GM12878 (cell line): ENCODE measurements around the gene LRRC41. TPM values are rescaled to one million over a fixed set of nuclear protein-coding genes. Genes with fewer than 3 reads are reported as not detected.

ENCODE experiments used
- ATAC-seq: fragments of 200-7000 bp; cut with Tn5 transposase; 3 replicates; pipeline ENCODE4 v1.9.1; 2020; ENCODE audit warnings: mild to moderate bottlenecking, moderate library complexity
- BruUV-seq: library from RNA; stranded (reverse); fragments of 400-500 nt; replicated peaks from 2 replicates; lab custom pipeline; 2021; lab: Mats Ljungman, UMichigan
- CTCF ChIA-PET: fragments of 300-600 bp; sonication (Branson Sonifier 250); formaldehyde crosslinking; extraction: SDS; loops from one replicate; lab custom pipeline; 2021; ENCODE audit warnings: inconsistent platforms; lab: Yijun Ruan, JAX
- POLR2A ChIA-PET: fragments of 350-600 bp; formaldehyde crosslinking; extraction: SDS; loops from one replicate; lab custom pipeline; 2021; ENCODE audit warnings: inconsistent platforms; lab: Charles Lee
- RAD21 ChIA-PET: fragments of 300-600 bp; sonication (Branson Sonifier 250); formaldehyde crosslinking; loops from one replicate; lab custom pipeline; 2023; ENCODE audit warnings: antibody characterized with exemption; ENCODE audit not compliant: unreplicated experiment; lab: Charles Lee
- SMC1A ChIA-PET: fragments of 300-600 bp; sonication (Branson Sonifier 250); formaldehyde crosslinking; loops from one replicate; lab custom pipeline; 2023; ENCODE audit not compliant: unreplicated experiment, uncharacterized antibody; lab: Charles Lee
- DNase-seq: peaks from one replicate; pipeline ENCODE4 v3.0.0-alpha.2; 2011; ENCODE audit warnings: low read depth, low spot score
- FAIRE-seq: peaks from 3 replicates; lab custom pipeline; 2011; peaks lifted over from hg19 to GRCh38; lab: Jason Lieb, UNC
- H2AFZ ChIP-seq: 2 replicates; pipeline ENCODE4 v1.6.0; 2011; ENCODE audit warnings: low read depth, low read length, control low read depth; ENCODE audit not compliant: control insufficient read depth
- H3K27ac ChIP-seq: 2 replicates; pipeline ENCODE4 v1.5.1; 2011; ENCODE audit warnings: control low read depth; ENCODE audit not compliant: control insufficient read depth, insufficient read depth
- H3K27me3 ChIP-seq, 2 experiments: replicated peaks in 1 of 2; 2 replicates each; pipeline versions ENCODE4 v1.6.0 to v1.6.1; 2011; ENCODE audit warnings: low read length in 1 of 2; ENCODE audit not compliant: control insufficient read depth in 2 of 2, insufficient read depth in 2 of 2
- H3K36me3 ChIP-seq, 2 experiments: 2 replicates each; pipeline ENCODE4 v1.5.1; 2011; ENCODE audit warnings: low read length in 1 of 2; ENCODE audit not compliant: control insufficient read depth in 2 of 2, insufficient read depth in 2 of 2
- H3K4me1 ChIP-seq: 2 replicates; pipeline ENCODE4 v1.6.1; 2011; ENCODE audit warnings: mild to moderate bottlenecking, low read length, moderate library complexity, mixed read lengths; ENCODE audit not compliant: control insufficient read depth, insufficient read depth
- H3K4me2 ChIP-seq: 2 replicates; pipeline ENCODE4 v1.6.0; 2011; ENCODE audit warnings: control low read depth; ENCODE audit not compliant: control insufficient read depth, insufficient read depth
- H3K4me3 ChIP-seq: fragments of 200-600 bp; sonication (generic); 2 replicates; pipeline ENCODE4 v1.5.1; 2016
- H3K79me2 ChIP-seq: 2 replicates; pipeline ENCODE4 v1.6.0; 2011; ENCODE audit warnings: low read length; ENCODE audit not compliant: control insufficient read depth, insufficient read depth
- H3K9ac ChIP-seq: 2 replicates; pipeline ENCODE4 v1.8.0; 2011; ENCODE audit warnings: low read length, control low read depth, mixed read lengths; ENCODE audit not compliant: control insufficient read depth, insufficient read depth
- H3K9me3 ChIP-seq: replicated peaks from 3 replicates; pipeline ENCODE4 v1.5.1; 2011; ENCODE audit warnings: mild to moderate bottlenecking, low read length; ENCODE audit not compliant: control insufficient read depth, insufficient read depth
- H4K20me1 ChIP-seq: 2 replicates; pipeline ENCODE4 v1.6.0; 2011; ENCODE audit not compliant: control insufficient read depth, insufficient read depth
- CTCF ChIP-seq, 3 experiments: IDR thresholded peaks in 2 of 3; conservative IDR thresholded peaks in 1 of 3; 2 replicates each; pipeline ENCODE4 v1.5.1; 2011; ENCODE audit warnings: low read depth in 3 of 3, low read length in 3 of 3, mild to moderate bottlenecking in 3 of 3, control low read depth in 2 of 3, moderate library complexity in 2 of 3, inconsistent platforms in 1 of 3, mixed read lengths in 1 of 3; ENCODE audit not compliant: control insufficient read depth in 2 of 3, insufficient read depth in 1 of 3; ENCODE audit errors: extremely low read depth in 1 of 3
- NR2F1 ChIP-seq: fragments of 450-650 bp; conservative IDR thresholded peaks from 2 replicates; pipeline ENCODE4 v1.6.1; 2017; ENCODE audit warnings: mild to moderate bottlenecking
- PML ChIP-seq: IDR thresholded peaks from 2 replicates; pipeline ENCODE4 v1.6.1; 2012; ENCODE audit warnings: low read length, inconsistent platforms
- POLR2A ChIP-seq: IDR thresholded peaks from 2 replicates; pipeline ENCODE4 v1.6.1; 2011; ENCODE audit warnings: low read depth, mild to moderate bottlenecking, low read length
- SRF ChIP-seq, 2 experiments: IDR thresholded peaks; 2 replicates each; pipeline ENCODE4 v1.6.1; 2011; ENCODE audit warnings: low read depth in 2 of 2, low read length in 2 of 2, mild to moderate bottlenecking in 1 of 2, moderate library complexity in 1 of 2
- SUPT20H ChIP-seq: IDR thresholded peaks from 2 replicates; pipeline ENCODE4 v1.6.1; 2011; ENCODE audit warnings: low read depth, mild to moderate bottlenecking, low read length, moderate library complexity, borderline replicate concordance; ENCODE audit not compliant: control insufficient read depth
- ZNF207 ChIP-seq: fragments of 450-650 bp; IDR thresholded peaks from 2 replicates; pipeline ENCODE4 v1.6.1; 2014; ENCODE audit warnings: antibody characterized with exemption, mild to moderate bottlenecking, borderline replicate concordance
- WGBS: methylation state at CpG from one replicate; pipeline ENCODE4 v1.1.6; 2016; ENCODE audit warnings: low lambda C conversion rate; ENCODE audit not compliant: insufficient replicate concordance, insufficient coverage; ENCODE audit errors: missing lambda C conversion rate; 5-methylcytosine and 5-hydroxymethylcytosine counted together
- in situ Hi-C: fragments of 300-500 bp; cut with MboI; formaldehyde crosslinking; loops from 9 replicates; pipeline ENCODE4 v1.14.3; 2018; ENCODE audit warnings: mixed read lengths
- intact Hi-C: fragments of 100-400 bp; cut with micrococcal nuclease; formaldehyde crosslinking; loops from one replicate; pipeline ENCODE4 v1.14.2; 2022; ENCODE audit not compliant: unreplicated experiment
- polyA plus RNA-seq, 11 experiments: library from polyadenylated mRNA; depleted of rRNA in 4 of 11; unstranded in 6 of 11; stranded (reverse) in 5 of 11; fragments of >200 nt; fragmentation: Nextera tagmentation in 4 of 11; fragmentation: Illumina TruSeq in 1 of 11; extraction: Ambion mirVana in 4 of 11; extraction: Trizol in 1 of 11; gene quantifications; 1 replicate in 1 of 11; 2 replicates in 10 of 11; pipeline versions ENCODE4 v1.2.1 to v1.2.3, GENCODE V29; 2011 to 2016; ENCODE audit warnings: inconsistent platforms in 2 of 11, missing spikeins in 2 of 11, low read depth in 1 of 11
- total RNA-seq, 4 experiments: library from RNA; depleted of rRNA in 3 of 4; stranded (reverse); fragments of >200 nt in 3 of 4; fragmentation: Illumina TruSeq in 1 of 4; extraction: Trizol in 1 of 4; gene quantifications; 2 replicates each; pipeline versions ENCODE4 v1.2.1 to v1.2.3, GENCODE V29; 2013 to 2021

Gene LRRC41
- total and polyA plus RNA-seq, 10 of the 15 experiments (the other 5 are each of a cell fraction or from before 2014, with no cell fraction given): 12.0 to 79.9 (median 48.5) TPM

- peaks cover 3% of the 10 kb centered on the region; the same call in 1 of the 2 replicates for H3K79me2 ChIP-seq
- in situ Hi-C loops: no loop called here
- ChIA-PET POLR2A (interaction anchor here (0.8 kb wide), 2 partner anchors 8 to 275 kb away, joined by 3 to 9 read pairs; no protein-coding TSS in a partner anchor), CTCF (interaction anchor here (1.1 kb wide), 1 partner anchor 10 kb away, joined by 9 read pairs; no protein-coding TSS in a partner anchor), RAD21 (no interaction called here)
- no peaks in the 10 kb centered on the region for H4K20me1 ChIP-seq
- no peaks in the 10 kb centered on the region for H3K27me3 ChIP-seq
- no peaks in the 10 kb centered on the region for H3K9me3 ChIP-seq
- DNase-seq (no peak), FAIRE-seq (no peak)
- H3K36me3 ChIP-seq: peaks cover 8 to 22% of the 10 kb centered on the region in 2 experiments; a peak in 3 of 4 replicates
- no peak overlapping the region for H2AFZ ChIP-seq
- H3K4me1 ChIP-seq: no peaks in the 10 kb centered on the region; the same call in 1 of the 2 replicates
- H3K4me3 ChIP-seq: no peak overlapping the region
- TF ChIP-seq SUPT20H: no peak
- TF ChIP-seq, all 136 proteins: peak for 0
- intact Hi-C loops: no loop called here
- no peak overlapping the region for H3K27ac ChIP-seq
- no TSS peak for BruUV-seq
- WGBS: 86% methylated on average over 5 of the region's 5 CpGs
- no peak overlapping the region for H3K4me2 ChIP-seq
- no peak for ATAC-seq
- SMC1A ChIA-PET: interaction anchor here (0.8 to 1.4 kb wide), 3 partner anchors 30 to 49 kb away, joined by 3 read pairs; partner anchors contain the start of genes LRRC41 and UQCRH
- no peak overlapping the region for H3K9ac ChIP-seq
These were observed 48.7 kb downstream of the LRRC41 start for GRCh38 chr1:46254668-46255067.

DNA sequence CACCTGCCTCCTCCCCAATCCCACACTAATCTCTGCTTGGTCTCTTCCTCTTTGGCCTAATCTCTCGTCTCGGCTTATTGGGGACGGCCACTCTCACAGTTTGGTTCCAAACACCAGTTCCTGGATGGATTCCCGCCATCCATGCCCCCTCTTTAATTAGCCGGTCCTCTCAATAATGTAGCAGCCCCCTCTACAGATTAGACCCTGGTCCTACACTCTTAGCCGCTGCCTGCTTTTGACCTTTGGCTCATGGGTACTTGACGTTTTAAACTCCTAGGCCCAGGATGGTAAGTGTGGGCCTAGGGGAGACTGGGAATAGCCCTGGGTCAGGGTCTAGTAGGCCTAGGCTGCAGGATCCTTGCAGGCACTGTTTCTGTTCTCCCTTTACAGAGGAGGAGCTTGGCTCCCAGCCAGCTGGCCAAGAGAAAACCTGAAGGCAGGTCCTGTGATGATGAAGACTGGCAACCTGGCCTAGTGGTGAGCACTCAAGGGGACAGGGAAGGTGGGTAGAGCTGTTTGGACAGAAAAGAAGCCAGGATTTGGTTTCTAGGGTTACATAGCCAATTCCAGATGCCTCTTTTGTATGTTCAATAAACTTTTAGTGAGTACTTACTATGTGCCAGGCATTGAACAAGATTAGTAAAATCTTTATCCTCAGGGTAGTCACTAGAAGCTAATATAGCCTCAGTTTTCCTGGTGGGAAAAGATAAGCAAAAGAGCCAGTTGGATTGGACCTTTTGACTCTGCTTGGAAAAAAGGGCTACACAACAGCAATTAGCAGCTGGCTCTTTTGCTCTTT is 55.1 kb downstream of the LRRC41 start:
- H3K4me2 ChIP-seq: peak overlapping the region; percentile 93
- peak overlapping the region; percentile 96 for H3K4me3 ChIP-seq
- ATAC-seq: peak; percentile 14
- WGBS: 0% methylated on average over 7 of the region's 7 CpGs
- ChIA-PET SMC1A (interaction anchor here (1.6 to 2.1 kb wide), 2 partner anchors 58 to 85 kb away, joined by 3 to 4 read pairs; no protein-coding TSS in a partner anchor), CTCF (interaction anchor here (0.6 to 2.1 kb wide), 5 partner anchors 10 to 150 kb away, joined by 3 to 9 read pairs (median 3); no protein-coding TSS in a partner anchor), RAD21 (interaction anchor here (1.0 to 1.4 kb wide), 2 partner anchors 55 to 94 kb away, joined by 3 to 5 read pairs; partner anchors contain the start of genes LRRC41 and UQCRH), POLR2A (interaction anchor here (0.6 to 1.3 kb wide), 2 partner anchors 62 to 333 kb away, joined by 3 read pairs; no protein-coding TSS in a partner anchor)
- H3K9ac ChIP-seq: peak overlapping the region; percentile 81
- H2AFZ ChIP-seq: peak overlapping the region; percentile 85
- no peaks in the 10 kb centered on the region for H4K20me1 ChIP-seq
- no peaks in the 10 kb centered on the region for H3K27me3 ChIP-seq
- DNase-seq: no peak
- in situ Hi-C loops: no loop called here
- TF ChIP-seq CTCF (IDR thresholded peaks at IDR 0.05 in 2 of 3, conservative IDR thresholded peaks at IDR 0.05 in 1 of 3; ENCODE audit: control insufficient read depth in 2 of 3, extremely low read depth in 1 of 3, insufficient read depth in 1 of 3, low read depth in 3 of 3, low read length in 3 of 3) (0 out of 6 replicates have a peak, but pooled peaks of 1 of the 3 experiments have one; percentile 9), NR2F1 (0 out of 2 replicates have a peak, but pooled peaks have one; percentile 16), SRF (IDR thresholded peaks at IDR 0.05; ENCODE audit: low read depth in 2 of 2, low read length in 2 of 2) (0 out of 4 replicates have a peak, but pooled peaks of 1 of the 2 experiments have one; percentile 2), POLR2A (0 out of 2 replicates have a peak, but pooled peaks have one; percentile 18), PML (0 out of 2 replicates have a peak, but pooled peaks have one; percentile 1), ZNF207 (no peak)
- H3K27ac ChIP-seq: peak overlapping the region; percentile 84
- intact Hi-C loops: no loop called here
- no peaks in the 10 kb centered on the region for H3K9me3 ChIP-seq
- peaks cover 22% of the 10 kb centered on the region for H3K79me2 ChIP-seq
- H3K4me1 ChIP-seq: peaks cover 7% of the 10 kb centered on the region; the same call in 1 of the 2 replicates
- FAIRE-seq: peak; percentile 18
- peaks cover 1 to 7% of the 10 kb centered on the region in 2 experiments; a peak in 2 of 4 replicates for H3K36me3 ChIP-seq
- BruUV-seq: TSS peak; percentile 59
